ENCODE results near the gene HOXD11.

The HOXD11 gene

GRCh38 chr2:176087330-176088047 is 19.6 kb upstream of the HOXD11 start:
- H3K27ac ChIP-seq (ENCODE audit: low read depth, low read length), result no peak overlapping the region
- H4K20me1 ChIP-seq (ENCODE audit: control insufficient read depth, insufficient read depth, low read depth, low read length), result no peaks in the 10 kb centered on the region
- no peaks in the 10 kb centered on the region for H3K9me2 ChIP-seq (replicated peaks; ENCODE audit: control insufficient read depth, low read length)
- peaks cover 29% of the 10 kb centered on the region for H3K27me3 ChIP-seq (ENCODE audit: control insufficient read depth, low read length)
- H3K4me2 ChIP-seq (ENCODE audit: low read length), result no peak overlapping the region
- H3K9me3 ChIP-seq (ENCODE audit: control insufficient read depth, insufficient read depth, low read length), result no peaks in the 10 kb centered on the region
- no peaks in the 10 kb centered on the region for H3K4me1 ChIP-seq (ENCODE audit: control insufficient read depth, low read length)
- no peaks in the 10 kb centered on the region for H3K79me2 ChIP-seq (ENCODE audit: control insufficient read depth, low read length)
- no peak overlapping the region for H3K4me3 ChIP-seq (ENCODE audit: low read length)
- no peaks in the 10 kb centered on the region for H3K36me3 ChIP-seq (ENCODE audit: control insufficient read depth, low read length)
- TF ChIP-seq CTCF (IDR thresholded peaks at IDR 0.05; ENCODE audit: low read depth, low read length, poor library complexity, severe bottlenecking), result no peak
- TF ChIP-seq EZH2phosphoT487 (IDR thresholded peaks at IDR 0.05; ENCODE audit: borderline replicate concordance, low read length), result no peak
- no peaks in the 10 kb centered on the region for H3F3A ChIP-seq (ENCODE audit: control insufficient read depth, insufficient read depth)

GRCh38 chr2:176088048-176088936 is 18.8 kb upstream of the HOXD11 start:
- Histone ChIP-seq H3K27me3 (ENCODE audit: control insufficient read depth, low read length) (peaks cover 29% of the 10 kb centered on the region), H3K27ac (ENCODE audit: low read depth, low read length) (no peak overlapping the region)

More at GRCh38 chr2:176088048-176088936, 18.8 kb upstream of the HOXD11 start:
- TF ChIP-seq EZH2phosphoT487 (IDR thresholded peaks at IDR 0.05; ENCODE audit: borderline replicate concordance, low read length) (no peak), CTCF (IDR thresholded peaks at IDR 0.05; ENCODE audit: low read depth, low read length, poor library complexity, severe bottlenecking) (peak; percentile 61)
- Histone ChIP-seq H3K9me2 (replicated peaks; ENCODE audit: control insufficient read depth, low read length) (no peaks in the 10 kb centered on the region), H4K20me1 (ENCODE audit: control insufficient read depth, insufficient read depth, low read depth, low read length) (no peaks in the 10 kb centered on the region), H3K9me3 (ENCODE audit: control insufficient read depth, insufficient read depth, low read length) (no peaks in the 10 kb centered on the region), H3K36me3 (ENCODE audit: control insufficient read depth, low read length) (no peaks in the 10 kb centered on the region), H3K4me1 (ENCODE audit: control insufficient read depth, low read length) (no peaks in the 10 kb centered on the region), H3K4me3 (ENCODE audit: low read length) (no peak overlapping the region), H3K4me2 (ENCODE audit: low read length) (0 out of 2 replicates have a peak overlapping the region, but pooled peaks have one; percentile 11), H3F3A (ENCODE audit: control insufficient read depth, insufficient read depth) (no peaks in the 10 kb centered on the region), H3K79me2 (ENCODE audit: control insufficient read depth, low read length) (no peaks in the 10 kb centered on the region)

Data from DOHH2 (cell line).